NCI-H146 treated with DMSO at 0.1 percent for 48 hours (cell line): ENCODE results near the gene KMT2B.
"Not testable (repeated sequence)": the region's sequence is repeated elsewhere in the genome, so short reads cannot be mapped to it uniquely, and the experiment has no call there.

Source experiments
- DNase-seq: peaks from one replicate; lab custom pipeline; 2025; ENCODE audit not compliant: unreplicated experiment; lab: John Stamatoyannopoulos, UW

Gene KMT2B, protein sequence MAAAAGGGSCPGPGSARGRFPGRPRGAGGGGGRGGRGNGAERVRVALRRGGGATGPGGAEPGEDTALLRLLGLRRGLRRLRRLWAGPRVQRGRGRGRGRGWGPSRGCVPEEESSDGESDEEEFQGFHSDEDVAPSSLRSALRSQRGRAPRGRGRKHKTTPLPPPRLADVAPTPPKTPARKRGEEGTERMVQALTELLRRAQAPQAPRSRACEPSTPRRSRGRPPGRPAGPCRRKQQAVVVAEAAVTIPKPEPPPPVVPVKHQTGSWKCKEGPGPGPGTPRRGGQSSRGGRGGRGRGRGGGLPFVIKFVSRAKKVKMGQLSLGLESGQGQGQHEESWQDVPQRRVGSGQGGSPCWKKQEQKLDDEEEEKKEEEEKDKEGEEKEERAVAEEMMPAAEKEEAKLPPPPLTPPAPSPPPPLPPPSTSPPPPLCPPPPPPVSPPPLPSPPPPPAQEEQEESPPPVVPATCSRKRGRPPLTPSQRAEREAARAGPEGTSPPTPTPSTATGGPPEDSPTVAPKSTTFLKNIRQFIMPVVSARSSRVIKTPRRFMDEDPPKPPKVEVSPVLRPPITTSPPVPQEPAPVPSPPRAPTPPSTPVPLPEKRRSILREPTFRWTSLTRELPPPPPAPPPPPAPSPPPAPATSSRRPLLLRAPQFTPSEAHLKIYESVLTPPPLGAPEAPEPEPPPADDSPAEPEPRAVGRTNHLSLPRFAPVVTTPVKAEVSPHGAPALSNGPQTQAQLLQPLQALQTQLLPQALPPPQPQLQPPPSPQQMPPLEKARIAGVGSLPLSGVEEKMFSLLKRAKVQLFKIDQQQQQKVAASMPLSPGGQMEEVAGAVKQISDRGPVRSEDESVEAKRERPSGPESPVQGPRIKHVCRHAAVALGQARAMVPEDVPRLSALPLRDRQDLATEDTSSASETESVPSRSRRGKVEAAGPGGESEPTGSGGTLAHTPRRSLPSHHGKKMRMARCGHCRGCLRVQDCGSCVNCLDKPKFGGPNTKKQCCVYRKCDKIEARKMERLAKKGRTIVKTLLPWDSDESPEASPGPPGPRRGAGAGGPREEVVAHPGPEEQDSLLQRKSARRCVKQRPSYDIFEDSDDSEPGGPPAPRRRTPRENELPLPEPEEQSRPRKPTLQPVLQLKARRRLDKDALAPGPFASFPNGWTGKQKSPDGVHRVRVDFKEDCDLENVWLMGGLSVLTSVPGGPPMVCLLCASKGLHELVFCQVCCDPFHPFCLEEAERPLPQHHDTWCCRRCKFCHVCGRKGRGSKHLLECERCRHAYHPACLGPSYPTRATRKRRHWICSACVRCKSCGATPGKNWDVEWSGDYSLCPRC (N-terminal part only)

GRCh38 chr19:35717665-35718344 lies at the start of gene KMT2B:
Gene KMT2B, plus strand, starts transcription at chr19:35718003. Its CDS starts 16 bp downstream, at chr19:35718019.
- no peak for DNase-seq

- no peak for DNase-seq
Measured at GRCh38 chr19:35669566-35669965, 48.2 kb upstream of the KMT2B start.

DNA sequence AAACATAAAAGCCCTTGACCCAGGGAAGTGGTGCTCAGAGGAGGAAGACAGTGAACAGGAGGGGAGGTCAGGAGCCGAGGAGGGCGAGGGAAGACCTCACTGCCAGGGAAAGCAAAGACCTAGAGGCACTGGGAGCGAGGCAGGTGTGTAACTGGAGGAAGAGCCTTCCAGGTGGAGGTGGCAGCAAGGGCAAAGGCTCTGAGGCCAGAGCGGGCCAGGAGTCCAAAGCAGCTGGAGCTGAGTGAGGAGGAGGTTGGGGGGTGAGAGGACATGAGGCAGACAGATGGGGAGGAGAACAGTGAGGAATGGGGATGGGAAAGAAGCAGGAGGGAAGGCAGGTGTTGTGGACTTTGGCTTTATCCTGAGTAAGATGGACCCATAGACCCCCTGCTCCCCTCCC lies 47.8 kb upstream of the KMT2B start:
- no peak for DNase-seq

- no peak for DNase-seq
Measured at GRCh38 chr19:35670686-35671085, 47.1 kb upstream of the KMT2B start.

DNA sequence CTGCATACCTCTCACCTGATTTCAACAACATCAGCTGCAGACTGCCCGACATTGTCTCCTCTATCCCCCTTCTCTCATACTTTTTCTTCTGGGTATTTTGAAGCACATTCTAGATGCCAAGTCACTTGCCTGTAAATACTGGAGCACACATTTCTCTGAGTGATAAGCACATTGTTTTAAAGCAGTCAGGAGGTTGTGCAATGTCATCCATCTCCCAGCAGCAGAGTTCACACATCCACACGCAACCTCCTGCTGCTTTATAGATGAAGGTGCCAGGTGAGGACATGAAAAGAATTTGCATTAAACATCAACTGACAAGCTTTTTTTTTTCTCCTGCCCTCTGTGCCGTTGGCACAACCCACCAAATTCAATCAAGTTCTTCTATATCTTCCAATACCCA lies 46.0 kb upstream of the KMT2B start:
- DNase-seq: peak; percentile 75

DNA sequence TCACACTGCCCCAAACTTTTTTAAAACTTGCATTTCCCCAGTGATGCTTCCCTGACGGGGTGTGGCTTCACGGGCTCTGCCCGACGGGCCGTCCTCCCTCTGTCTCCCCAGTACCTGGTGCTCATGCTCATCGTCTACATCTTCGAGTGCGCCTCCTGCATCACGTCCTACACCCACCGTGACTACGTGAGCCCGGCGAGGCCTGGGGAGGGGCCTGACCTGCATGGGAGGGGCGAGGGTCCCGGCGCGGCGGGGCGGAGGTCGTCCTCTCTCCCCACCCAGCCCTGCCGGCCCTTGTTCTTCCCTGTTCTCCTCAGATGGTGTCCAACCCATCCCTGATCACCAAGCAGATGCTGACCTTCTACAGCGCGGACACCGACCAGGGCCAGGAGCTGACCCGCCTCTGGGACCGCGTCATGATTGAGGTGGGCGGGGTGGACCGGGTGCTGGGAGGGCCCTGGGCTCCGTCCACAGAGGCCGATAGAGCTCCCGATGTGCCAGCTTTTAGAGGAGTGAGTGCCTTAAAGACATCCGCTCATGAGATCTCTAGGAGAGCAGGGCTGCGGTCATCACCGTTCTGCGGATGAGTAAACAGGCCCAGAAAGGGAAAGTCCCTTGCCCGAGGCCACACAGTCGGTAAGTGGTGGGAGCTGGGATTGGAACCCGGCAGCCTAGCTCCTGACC lies 44.5 kb upstream of the KMT2B start:
- DNase-seq: peak; percentile 43

- DNase-seq: no peak
Measured at GRCh38 chr19:35675589-35676140, 42.1 kb upstream of the KMT2B start.

DNA sequence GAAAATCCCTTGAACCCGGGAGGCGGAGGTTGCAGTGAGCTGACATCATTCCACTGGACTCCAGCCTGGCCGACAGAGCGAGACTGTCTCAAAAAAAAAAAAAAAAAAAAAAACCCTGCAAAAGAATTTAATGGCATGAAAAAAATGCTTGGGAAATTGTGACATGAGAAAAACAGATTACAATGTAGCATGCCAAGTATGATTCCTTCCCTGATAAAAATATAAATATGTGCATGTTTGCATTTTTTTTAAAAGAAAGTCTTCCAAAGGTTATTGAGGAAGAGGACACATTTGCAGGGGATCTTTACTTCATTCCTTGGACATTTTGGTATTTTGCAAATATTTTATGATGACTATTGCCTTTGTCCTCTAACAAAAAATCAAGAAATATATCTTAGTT lies 28.0 kb upstream of the KMT2B start:
- DNase-seq: no peak

GRCh38 chr19:35691106-35691505 lies 26.7 kb upstream of the KMT2B start:
- not testable (repeated sequence) for DNase-seq

- DNase-seq: no peak
Measured at GRCh38 chr19:35692010-35692409, 25.8 kb upstream of the KMT2B start.

DNA sequence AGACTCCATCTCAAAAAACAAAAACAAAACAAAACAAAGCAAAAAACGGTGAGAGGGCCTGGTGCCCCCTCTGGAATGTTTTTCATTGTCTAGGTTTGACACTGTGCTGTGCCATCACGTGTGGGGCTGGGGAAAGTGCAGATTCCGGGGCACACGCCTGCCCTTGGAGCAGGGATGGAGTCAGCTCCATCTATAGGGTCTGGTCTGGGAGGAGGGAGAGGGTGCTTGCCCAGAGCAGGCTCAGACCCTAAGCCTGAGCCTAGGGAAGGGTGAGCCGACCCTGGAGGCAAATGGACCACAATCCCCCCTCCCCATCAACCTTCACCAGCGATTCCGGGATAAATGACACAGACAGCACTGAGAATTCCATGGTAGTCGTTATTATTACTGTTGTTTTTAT lies 24.4 kb upstream of the KMT2B start:
- DNase-seq: no peak

GRCh38 chr19:35693835-35694599 lies 23.8 kb upstream of the KMT2B start:
- peak; percentile 82 for DNase-seq

GRCh38 chr19:35695895-35696422 lies 21.8 kb upstream of the KMT2B start:
- no peak for DNase-seq

DNA sequence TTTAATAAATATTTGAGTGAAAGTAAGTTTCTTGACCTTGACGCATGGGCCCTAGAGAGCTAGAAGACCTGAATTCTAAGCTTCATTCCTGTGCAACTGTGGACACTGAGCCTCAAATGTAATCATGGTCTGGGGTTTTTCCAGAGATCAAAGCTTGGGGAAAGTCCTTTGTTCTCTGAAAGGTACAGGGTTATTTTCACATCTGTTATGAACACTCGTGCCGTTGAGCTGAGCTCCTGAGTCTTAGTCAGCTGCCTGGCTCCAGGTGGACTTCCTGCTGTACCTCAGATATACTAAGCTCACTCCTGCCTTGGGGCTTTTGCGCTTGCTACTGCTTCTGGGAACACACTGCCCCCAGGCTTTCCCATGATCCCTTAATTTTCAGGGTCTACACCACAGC lies 21.0 kb upstream of the KMT2B start:
- DNase-seq: no peak

DNA sequence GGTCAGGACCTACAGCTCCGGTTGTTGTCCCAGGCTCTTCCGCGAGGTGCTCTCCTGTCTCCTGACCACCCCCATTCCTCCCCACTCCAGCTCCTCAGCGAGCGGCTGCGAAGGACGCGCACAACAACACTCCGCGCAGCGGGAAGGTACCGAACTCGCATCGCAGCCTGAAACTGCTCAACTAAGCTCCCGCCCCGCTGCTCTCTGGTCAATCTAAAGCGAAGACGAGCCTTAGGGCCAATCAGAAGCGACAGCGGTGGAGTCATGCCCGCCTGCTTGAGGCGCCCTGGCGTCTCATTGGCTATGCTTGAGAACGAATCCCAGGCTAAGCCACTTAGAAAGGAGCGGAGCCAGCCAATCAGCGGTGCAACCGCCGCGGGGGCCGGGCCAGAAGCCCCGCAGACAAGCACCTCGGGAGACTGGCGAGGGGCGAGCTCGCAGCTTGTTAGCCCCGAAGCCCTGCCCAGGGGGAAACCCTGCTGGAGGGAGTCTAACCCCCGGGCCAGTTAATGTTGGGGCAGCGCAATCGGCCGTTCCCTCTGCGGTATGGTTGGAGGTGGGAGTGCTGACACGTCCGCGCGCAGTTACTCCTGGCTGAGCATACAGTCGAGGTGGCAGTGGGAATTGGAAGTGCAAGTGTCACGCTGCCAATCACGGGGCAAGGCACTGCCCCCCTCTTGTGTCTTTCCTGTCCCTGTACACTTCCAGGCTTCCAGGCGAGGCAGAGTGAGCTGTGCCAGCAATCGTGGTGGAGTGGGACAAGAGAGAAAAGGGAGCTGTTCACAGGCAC lies 15.4 kb upstream of the KMT2B start:
- peak; percentile 98 for DNase-seq

DNA sequence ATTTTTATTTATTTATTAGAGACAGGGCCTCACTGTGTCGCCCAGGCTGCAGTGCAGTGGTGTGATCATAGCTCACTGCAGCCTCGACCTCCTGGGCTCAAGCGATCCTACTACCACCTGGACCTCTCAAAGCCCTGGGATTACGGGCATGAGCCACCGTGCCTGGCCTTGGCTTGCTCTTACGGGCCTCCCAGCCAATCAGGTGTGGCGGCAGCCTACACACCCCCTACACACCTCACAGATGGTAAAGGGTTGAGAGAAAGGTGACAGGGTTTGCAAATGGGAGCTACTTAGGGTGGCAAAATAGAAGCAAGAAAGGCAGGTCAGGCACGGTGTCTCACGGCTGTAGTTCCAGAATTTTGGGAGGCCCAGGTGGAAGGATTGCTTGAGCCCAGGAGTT lies 14.5 kb upstream of the KMT2B start:
- no peak for DNase-seq

DNA sequence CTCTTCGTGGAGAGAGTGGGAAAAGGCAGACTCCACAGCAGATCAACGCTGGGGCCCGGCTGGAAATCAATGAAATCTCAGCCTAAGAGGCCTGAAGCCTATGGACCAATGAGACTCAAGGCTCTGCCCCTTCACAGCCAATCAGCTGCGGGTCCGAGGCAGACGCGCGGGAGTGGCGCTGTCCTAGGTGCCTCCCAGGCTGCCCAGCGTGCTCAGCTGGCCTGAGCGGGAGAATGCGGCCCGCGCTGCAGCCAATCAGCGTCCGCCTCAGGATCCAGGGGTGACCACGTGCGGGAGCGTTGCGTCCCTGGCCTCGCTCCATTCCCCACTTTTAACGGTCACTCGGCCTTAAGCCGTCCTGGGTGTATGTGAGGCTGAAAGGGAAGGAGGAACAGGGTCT lies 13.6 kb upstream of the KMT2B start, which contains the start of gene ZBTB32:
Gene ZBTB32, plus strand, starts transcription at position 341 of the 400 bp plus-strand sequence. CDS start 10,069 bp downstream, outside the sequence.
- DNase-seq: no peak

DNA sequence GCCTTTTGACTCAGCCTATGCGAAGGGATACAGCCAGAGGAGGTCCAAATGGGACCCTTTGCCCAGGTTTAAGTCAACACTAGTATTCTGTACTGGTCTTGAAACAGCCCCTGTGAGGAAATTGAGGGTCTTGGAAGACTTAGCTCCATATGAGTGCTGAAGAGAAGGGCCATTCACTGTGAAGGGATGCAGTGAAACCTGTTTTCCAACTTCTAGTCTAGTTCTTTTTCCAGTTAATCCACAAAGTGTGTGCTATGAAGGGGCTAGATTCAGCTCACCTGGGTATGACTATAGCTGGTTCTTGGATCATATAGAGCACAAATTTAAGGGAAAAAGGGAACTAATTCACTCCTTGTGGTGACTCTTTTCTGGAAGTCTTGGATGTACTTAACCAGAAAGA lies 9.4 kb upstream of the KMT2B start:
- no peak for DNase-seq
